GM13976 (cell line): ENCODE measurements around the gene EFCC1.

ENCODE experiments used
- DNase-seq: peaks from one replicate; pipeline ENCODE4 v3.0.0; 2012; ENCODE audit warnings: low spot score
- CTCF ChIP-seq: IDR thresholded peaks from 2 replicates; pipeline ENCODE4 v1.5.1; 2012; ENCODE audit warnings: borderline replicate concordance, mild to moderate bottlenecking; ENCODE audit not compliant: insufficient read depth; ENCODE audit errors: extremely low read depth, missing control alignments, control extremely low read depth
- in situ Hi-C: fragments of 300-500 bp; cut with MboI; formaldehyde crosslinking; loops from one replicate; pipeline ENCODE4 v1.12.0; 2022; ENCODE audit warnings: low sequenced_read_pairs, mixed read lengths, inconsistent platforms; ENCODE audit not compliant: unreplicated experiment

EFCC1 gene

GRCh38 chr3:129014148-129014547 is 13.0 kb downstream of the EFCC1 start:
- in situ Hi-C loops, result no loop called here
- DNase-seq, result no peak
- no peak for TF ChIP-seq CTCF

GRCh38 chr3:129014793-129015345 is 13.8 kb downstream of the EFCC1 start:
- in situ Hi-C loops, result no loop called here
- TF ChIP-seq CTCF, result no peak
- DNase-seq, result no peak

GRCh38 chr3:129015388-129016105 is 14.4 kb downstream of the EFCC1 start:
- no peak for TF ChIP-seq CTCF
- in situ Hi-C loops, result no loop called here
- DNase-seq, result no peak

GRCh38 chr3:129016356-129016719 is 15.2 kb downstream of the EFCC1 start:
- no peak for TF ChIP-seq CTCF
- in situ Hi-C loops, result no loop called here
- DNase-seq, result no peak

- DNase-seq, result peak; percentile 81
- no peak for TF ChIP-seq CTCF
- in situ Hi-C loops, result no loop called here
These were observed 15.8 kb downstream of the EFCC1 start for GRCh38 chr3:129016720-129017483.

- TF ChIP-seq CTCF, result no peak
- no peak for DNase-seq
- in situ Hi-C loops, result no loop called here
These were observed 16.4 kb downstream of the EFCC1 start for GRCh38 chr3:129017484-129017899.
